ENCODE measurements around the gene DDX59. TPM values are rescaled to one million over a fixed set of nuclear protein-coding genes. Genes with fewer than 3 reads are reported as not detected.

The DDX59 gene
- total and polyA plus RNA-seq, 9 of the 15 experiments (the other 6 are each of a cell fraction or from before 2014, with no cell fraction given) = 8.3 to 30.4 (median 19.8) TPM

GRCh38 chr1:200642481-200642880 is 27.2 kb downstream of the DDX59 start (continued):
- TF ChIP-seq, protein P1, sequence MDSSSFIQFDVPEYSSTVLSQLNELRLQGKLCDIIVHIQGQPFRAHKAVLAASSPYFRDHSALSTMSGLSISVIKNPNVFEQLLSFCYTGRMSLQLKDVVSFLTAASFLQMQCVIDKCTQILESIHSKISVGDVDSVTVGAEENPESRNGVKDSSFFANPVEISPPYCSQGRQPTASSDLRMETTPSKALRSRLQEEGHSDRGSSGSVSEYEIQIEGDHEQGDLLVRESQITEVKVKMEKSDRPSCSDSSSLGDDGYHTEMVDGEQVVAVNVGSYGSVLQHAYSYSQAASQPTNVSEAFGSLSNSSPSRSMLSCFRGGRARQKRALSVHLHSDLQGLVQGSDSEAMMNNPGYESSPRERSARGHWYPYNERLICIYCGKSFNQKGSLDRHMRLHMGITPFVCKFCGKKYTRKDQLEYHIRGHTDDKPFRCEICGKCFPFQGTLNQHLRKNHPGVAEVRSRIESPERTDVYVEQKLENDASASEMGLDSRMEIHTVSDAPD (CRISPR knock-in tag; IDR thresholded peaks at IDR 0.05) = no peak
- TF ChIP-seq FOXJ3 (CRISPR knock-in tag; IDR thresholded peaks at IDR 0.05) (no peak), ZNF165 (CRISPR knock-in tag; IDR thresholded peaks at IDR 0.05; ENCODE audit: borderline replicate concordance) (no peak), CBX1 (IDR thresholded peaks at IDR 0.05; ENCODE audit: low read depth) (no peak), ARID1B (IDR thresholded peaks at IDR 0.05) (peak; percentile 59), LEF1 (IDR thresholded peaks at IDR 0.05) (no peak), U2AF1 (optimal IDR thresholded peaks at IDR 0.05; ENCODE audit: low read depth, low read length) (no peak), POLR2AphosphoS5 (IDR thresholded peaks at IDR 0.05; ENCODE audit: control insufficient read depth, insufficient read depth, low read depth, low read length) (no peak), PRMT5 (CRISPR knock-in tag; IDR thresholded peaks at IDR 0.05) (no peak), MAFF (IDR thresholded peaks at IDR 0.05; ENCODE audit: low read length) (no peak), MEF2A (IDR thresholded peaks at IDR 0.05; ENCODE audit: control insufficient read depth, low read depth, low read length) (no peak), ZBTB26 (CRISPR knock-in tag; IDR thresholded peaks at IDR 0.05) (no peak), THRB (CRISPR knock-in tag; conservative IDR thresholded peaks at IDR 0.05) (no peak), ZC3H11A (IDR thresholded peaks at IDR 0.05; ENCODE audit: low read depth, low read length) (no peak), MECOM (CRISPR knock-in tag; IDR thresholded peaks at IDR 0.05) (no peak), HSF4 (CRISPR knock-in tag; IDR thresholded peaks at IDR 0.05; ENCODE audit: borderline replicate concordance) (no peak), POU5F1 (IDR thresholded peaks at IDR 0.05; ENCODE audit: borderline replicate concordance, low read depth, low read length, partially characterized antibody) (no peak), SMARCE1 (IDR thresholded peaks at IDR 0.05) (peak; percentile 72), ZFP36 (IDR thresholded peaks at IDR 0.05; ENCODE audit: low read depth, low read length, partially characterized antibody) (no peak), ZBTB8A (IDR thresholded peaks at IDR 0.05; ENCODE audit: partially characterized antibody) (no peak)
- TF ChIP-seq, protein P2, sequence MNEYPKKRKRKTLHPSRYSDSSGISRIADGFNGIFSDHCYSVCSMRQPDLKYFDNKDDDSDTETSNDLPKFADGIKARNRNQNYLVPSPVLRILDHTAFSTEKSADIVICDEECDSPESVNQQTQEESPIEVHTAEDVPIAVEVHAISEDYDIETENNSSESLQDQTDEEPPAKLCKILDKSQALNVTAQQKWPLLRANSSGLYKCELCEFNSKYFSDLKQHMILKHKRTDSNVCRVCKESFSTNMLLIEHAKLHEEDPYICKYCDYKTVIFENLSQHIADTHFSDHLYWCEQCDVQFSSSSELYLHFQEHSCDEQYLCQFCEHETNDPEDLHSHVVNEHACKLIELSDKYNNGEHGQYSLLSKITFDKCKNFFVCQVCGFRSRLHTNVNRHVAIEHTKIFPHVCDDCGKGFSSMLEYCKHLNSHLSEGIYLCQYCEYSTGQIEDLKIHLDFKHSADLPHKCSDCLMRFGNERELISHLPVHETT (CRISPR knock-in tag; conservative IDR thresholded peaks at IDR 0.05 in 1 of 2, IDR thresholded peaks at IDR 0.05 in 1 of 2) = peak in 1 of 2 experiments; percentile 57; a peak in 1 of 4 replicates
- TF ChIP-seq, protein P3, sequence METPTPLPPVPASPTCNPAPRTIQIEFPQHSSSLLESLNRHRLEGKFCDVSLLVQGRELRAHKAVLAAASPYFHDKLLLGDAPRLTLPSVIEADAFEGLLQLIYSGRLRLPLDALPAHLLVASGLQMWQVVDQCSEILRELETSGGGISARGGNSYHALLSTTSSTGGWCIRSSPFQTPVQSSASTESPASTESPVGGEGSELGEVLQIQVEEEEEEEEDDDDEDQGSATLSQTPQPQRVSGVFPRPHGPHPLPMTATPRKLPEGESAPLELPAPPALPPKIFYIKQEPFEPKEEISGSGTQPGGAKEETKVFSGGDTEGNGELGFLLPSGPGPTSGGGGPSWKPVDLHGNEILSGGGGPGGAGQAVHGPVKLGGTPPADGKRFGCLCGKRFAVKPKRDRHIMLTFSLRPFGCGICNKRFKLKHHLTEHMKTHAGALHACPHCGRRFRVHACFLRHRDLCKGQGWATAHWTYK (CRISPR knock-in tag; IDR thresholded peaks at IDR 0.05) = no peak

Data from K562 (cell line).